Large intestine (tissue), 3 donors: ENCODE measurements around the gene APH1A. TPM values are rescaled to one million over a fixed set of nuclear protein-coding genes. Genes with fewer than 3 reads are reported as not detected.
A peak's percentile ranks its signal among the peaks of the same experiment; 100 is the strongest.
"Not testable (repeated sequence)": the region's sequence is repeated elsewhere in the genome, so short reads cannot be mapped to it uniquely, and the experiment has no call there.

Experiments used
- DNase-seq, 2 donors: peaks; one replicate each; pipeline versions ENCODE4 v3.0.0 to v3.0.0-alpha.2; 2013
- H3K27ac ChIP-seq: one replicate; pipeline ENCODE4 v1.5.1; 2013; ENCODE audit warnings: low read length
- H3K27me3 ChIP-seq: 2 replicates; pipeline ENCODE4 v1.6.1; 2013; ENCODE audit warnings: low read length; ENCODE audit not compliant: control insufficient read depth, insufficient read depth
- H3K36me3 ChIP-seq: 2 replicates; pipeline ENCODE4 v1.6.1; 2013; ENCODE audit warnings: low read length; ENCODE audit not compliant: control insufficient read depth, insufficient read depth
- H3K4me1 ChIP-seq: one replicate; pipeline ENCODE4 v1.6.1; 2013; ENCODE audit warnings: low read length; ENCODE audit not compliant: control insufficient read depth, insufficient read depth
- H3K4me3 ChIP-seq: one replicate; pipeline ENCODE4 v1.5.1; 2013; ENCODE audit warnings: low read length
- H3K9me3 ChIP-seq: one replicate; pipeline ENCODE4 v1.6.1; 2013; ENCODE audit warnings: mild to moderate bottlenecking, low read depth, low read length, moderate library complexity; ENCODE audit not compliant: control insufficient read depth
- WGBS: methylation state at CpG from one replicate; pipeline ENCODE4 v1.1.5; 2013; ENCODE audit warnings: low lambda C conversion rate; ENCODE audit not compliant: insufficient coverage; 5-methylcytosine and 5-hydroxymethylcytosine counted together
- polyA plus RNA-seq: library from polyadenylated mRNA; unstranded; fragments of 120-200 nt; gene quantifications from one replicate; pipeline ENCODE4 v1.2.1, GENCODE V29; 2013

Gene APH1A
- polyA plus RNA-seq, 1 donor: 172 TPM

DNA sequence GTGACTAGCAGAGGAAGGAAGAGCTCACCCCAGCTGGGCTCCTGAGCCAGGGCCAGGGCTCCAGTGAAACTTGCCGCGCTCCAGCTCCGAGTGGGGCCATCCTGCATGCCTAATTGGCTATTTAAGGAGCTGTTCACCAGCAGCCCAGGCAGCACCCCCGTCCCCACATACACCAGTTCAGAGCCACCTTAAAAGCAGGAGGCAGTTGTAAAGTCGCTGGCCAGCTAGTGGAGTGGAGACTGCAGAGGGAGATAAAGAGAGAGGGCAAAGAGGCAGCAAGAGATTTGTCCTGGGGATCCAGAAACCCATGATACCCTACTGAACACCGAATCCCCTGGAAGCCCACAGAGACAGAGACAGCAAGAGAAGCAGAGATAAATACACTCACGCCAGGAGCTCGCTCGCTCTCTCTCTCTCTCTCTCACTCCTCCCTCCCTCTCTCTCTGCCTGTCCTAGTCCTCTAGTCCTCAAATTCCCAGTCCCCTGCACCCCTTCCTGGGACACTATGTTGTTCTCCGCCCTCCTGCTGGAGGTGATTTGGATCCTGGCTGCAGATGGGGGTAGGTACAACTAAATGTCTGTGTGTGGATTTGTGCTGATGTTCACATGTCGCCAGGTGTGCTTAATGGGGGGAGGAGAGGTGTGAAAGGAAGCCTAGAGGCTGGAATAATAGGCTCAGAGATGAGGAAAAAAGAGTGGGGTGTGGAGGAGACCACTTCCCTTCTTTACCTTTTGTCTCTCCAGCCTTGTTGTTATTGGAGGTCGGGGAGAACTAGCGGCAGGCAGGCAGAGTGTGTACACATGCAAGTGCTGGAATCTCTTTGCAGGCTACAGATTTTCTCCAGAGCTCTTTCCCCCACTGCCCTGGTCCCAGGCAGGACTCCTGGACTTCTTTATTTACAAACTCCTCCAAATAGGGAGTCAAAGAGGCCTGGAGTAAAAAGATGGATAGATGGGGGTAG, 10.9 kb downstream of the APH1A start, which contains the start of gene CA14:
Gene CA14, plus strand, starts transcription at position 151 of the 962 bp plus-strand sequence. Its CDS starts 355 bp downstream, at position 506.
- no peak for DNase-seq
- peaks cover 23% of the 10 kb centered on the region for H3K27me3 ChIP-seq
- H3K9me3 ChIP-seq: no peaks in the 10 kb centered on the region
- no peak within 1 kb of the TSS for H3K4me3 ChIP-seq
- H3K36me3 ChIP-seq: no peaks in the 10 kb centered on the region
- peaks cover 11% of the 10 kb centered on the region for H3K4me1 ChIP-seq
- H3K27ac ChIP-seq: no peak within 1 kb of the TSS
- WGBS: no CpG with 5 or more reads among the region's 13 CpGs

- Histone ChIP-seq H3K36me3 (no peaks in the 10 kb centered on the region), H3K27ac (no peak overlapping the region), H3K9me3 (no peaks in the 10 kb centered on the region), H3K27me3 (peaks cover 23% of the 10 kb centered on the region), H3K4me1 (peaks cover 11% of the 10 kb centered on the region), H3K4me3 (no peak overlapping the region)
- WGBS: no CpG with 5 or more reads among the region's 14 CpGs
- no peak for DNase-seq
Observed at GRCh38 chr1:150256554-150257341, 12.1 kb downstream of the APH1A start.

- WGBS: no CpG with 5 or more reads among the region's 1 CpG
- Histone ChIP-seq H3K27me3 (peaks cover 23% of the 10 kb centered on the region), H3K4me1 (peaks cover 11% of the 10 kb centered on the region), H3K4me3 (no peak overlapping the region), H3K9me3 (no peaks in the 10 kb centered on the region), H3K27ac (no peak overlapping the region), H3K36me3 (no peaks in the 10 kb centered on the region)
- DNase-seq: no peak
Observed at GRCh38 chr1:150256198-150256553, 12.6 kb downstream of the APH1A start.

DNA sequence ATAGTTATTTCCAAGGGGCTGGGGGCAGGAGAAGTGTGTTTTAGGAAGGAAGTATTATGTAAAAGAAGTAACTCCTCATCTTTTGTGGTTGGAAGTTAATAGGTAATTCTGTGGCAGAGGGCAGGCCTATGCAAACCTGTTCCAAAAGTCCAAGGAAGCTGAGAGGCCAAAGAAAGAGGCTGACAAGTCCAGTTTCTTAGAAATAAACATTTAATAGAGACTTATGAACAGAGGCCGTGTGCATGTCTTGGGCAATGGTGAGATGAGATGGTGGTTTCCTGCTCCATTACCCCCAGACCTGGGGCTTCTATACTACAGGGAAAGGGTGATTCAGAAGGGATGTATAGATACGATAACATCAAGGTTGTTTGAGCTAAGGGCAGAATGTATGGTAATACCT, 18.9 kb downstream of the APH1A start:
- Histone ChIP-seq H3K4me1 (peaks cover 3% of the 10 kb centered on the region), H3K36me3 (no peaks in the 10 kb centered on the region), H3K9me3 (no peaks in the 10 kb centered on the region), H3K27ac (peak overlapping the region; percentile 72), H3K27me3 (no peaks in the 10 kb centered on the region), H3K4me3 (no peak overlapping the region)
- no CpG with 5 or more reads among the region's 2 CpGs for WGBS
- DNase-seq: peak in 1 of 2 donors; percentile 78

- DNase-seq: no peak
- no peak overlapping the region for H3K4me3 ChIP-seq
- H3K4me1 ChIP-seq: no peaks in the 10 kb centered on the region
- H3K9me3 ChIP-seq: no peaks in the 10 kb centered on the region
- H3K27ac ChIP-seq: no peak overlapping the region
- H3K27me3 ChIP-seq: no peaks in the 10 kb centered on the region
- WGBS: no CpG with 5 or more reads among the region's 3 CpGs
- H3K36me3 ChIP-seq: no peaks in the 10 kb centered on the region
Observed at GRCh38 chr1:150243003-150243402, 25.8 kb downstream of the APH1A start.

DNA sequence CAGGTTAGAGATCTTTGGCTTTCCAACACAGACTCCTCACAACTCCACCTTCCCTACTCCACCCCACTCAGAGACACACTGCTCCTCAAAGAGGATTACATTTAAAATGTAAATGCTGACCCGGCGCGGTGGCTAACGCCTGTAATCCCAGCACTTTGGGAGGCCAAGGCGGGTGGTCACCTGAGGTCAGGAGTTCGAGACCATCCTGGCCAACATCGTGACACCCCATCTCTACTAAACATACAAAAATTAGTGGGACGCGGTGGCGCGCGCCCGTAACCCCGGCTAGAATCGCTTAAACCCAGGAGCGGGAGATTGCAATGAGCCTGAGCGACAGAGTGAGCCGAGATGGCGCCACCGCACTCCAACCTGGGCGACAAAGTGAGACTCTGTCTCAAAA, 31.1 kb downstream of the APH1A start:
- Histone ChIP-seq H3K9me3 (no peaks in the 10 kb centered on the region), H3K4me1 (peaks cover 6% of the 10 kb centered on the region), H3K36me3 (no peaks in the 10 kb centered on the region), H3K4me3 (no peak overlapping the region), H3K27me3 (no peaks in the 10 kb centered on the region), H3K27ac (no peak overlapping the region)
- no peak for DNase-seq
- no CpG with 5 or more reads among the region's 21 CpGs for WGBS

DNA sequence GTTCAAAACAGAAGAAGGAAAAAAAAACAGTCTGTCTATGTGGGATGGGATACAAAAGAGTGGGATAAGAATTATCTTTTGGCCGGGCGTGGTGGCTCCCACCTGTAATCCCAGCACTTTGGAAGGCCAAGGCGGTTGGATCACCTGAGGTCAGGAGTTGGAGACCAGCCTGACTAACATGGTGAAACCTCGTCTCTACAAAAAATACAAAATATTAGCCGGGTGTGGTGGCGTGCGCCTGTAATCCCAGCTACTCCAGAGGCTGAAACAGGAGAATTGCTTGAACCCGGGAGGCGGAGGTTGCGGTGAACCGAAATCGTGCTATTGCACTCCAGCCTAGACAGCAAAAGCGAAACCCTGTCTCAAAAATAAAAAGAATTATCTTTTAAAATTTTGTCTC, 31.6 kb downstream of the APH1A start:
- not testable (repeated sequence) for H3K4me3 ChIP-seq, H3K4me1 ChIP-seq, H3K27me3 ChIP-seq, H3K36me3 ChIP-seq, DNase-seq, H3K27ac ChIP-seq, H3K9me3 ChIP-seq
- 100% methylated on average over 5 of the region's 13 CpGs for WGBS

- Histone ChIP-seq H3K36me3 (no peaks in the 10 kb centered on the region), H3K27ac (peak overlapping the region; percentile 13), H3K4me1 (peaks cover 6% of the 10 kb centered on the region), H3K9me3 (no peaks in the 10 kb centered on the region), H3K27me3 (no peaks in the 10 kb centered on the region), H3K4me3 (peak overlapping the region; percentile 51)
- WGBS: 55% methylated on average over 4 of the region's 10 CpGs
- DNase-seq: no peak
Observed at GRCh38 chr1:150236614-150237100, 32.2 kb downstream of the APH1A start.

- Histone ChIP-seq H3K4me1 (peaks cover 6% of the 10 kb centered on the region), H3K9me3 (no peaks in the 10 kb centered on the region), H3K36me3 (no peaks in the 10 kb centered on the region), H3K4me3 (peak within 1 kb of the TSS; percentile 86), H3K27me3 (no peaks in the 10 kb centered on the region), H3K27ac (peak within 1 kb of the TSS; percentile 93)
- peak; percentile 98 to 99 for DNase-seq
- WGBS: 0% methylated on average over 5 of the region's 33 CpGs
Observed at GRCh38 chr1:150235852-150236613, 32.8 kb downstream of the APH1A start, which contains the start of gene ANP32E. ANP32E (minus strand) TSS chr1:150236112; CDS start chr1:150235786, 326 bp downstream.
